ENCODE data around the gene CPXM2.

The CPXM2 gene

DNA sequence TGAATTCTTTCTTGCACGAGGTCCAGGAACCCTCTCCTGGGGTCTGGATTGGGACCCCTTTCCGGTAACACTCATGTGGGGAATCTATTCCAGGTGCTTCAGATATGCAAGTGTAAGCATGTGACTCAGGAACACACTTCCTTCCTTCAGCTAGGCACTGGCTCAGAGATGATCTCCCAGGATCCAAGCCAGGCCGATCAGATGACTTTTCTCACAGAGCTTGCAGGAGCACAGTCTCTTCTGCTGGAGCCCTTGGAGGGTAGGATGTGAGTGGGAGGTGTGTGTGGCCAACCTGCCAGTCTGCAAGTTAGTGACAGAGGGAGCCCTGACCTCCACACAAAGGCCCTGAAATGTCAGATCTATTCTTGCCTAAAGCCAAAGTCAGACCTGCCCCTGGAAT is 108.3 kb downstream of the CPXM2 start:
- TF ChIP-seq FOXP2 (optimal IDR thresholded peaks at IDR 0.05; ENCODE audit: borderline replicate concordance, extremely low read depth, extremely low read length, insufficient read depth) (no peak), POLR2AphosphoS5 (IDR thresholded peaks at IDR 0.05; ENCODE audit: low read depth, low read length) (no peak), SIN3A (IDR thresholded peaks at IDR 0.05; ENCODE audit: borderline replicate concordance, insufficient read depth, low read length) (no peak), TAF1 (IDR thresholded peaks at IDR 0.05; ENCODE audit: borderline replicate concordance, insufficient read depth, low read length) (no peak)
- TF ChIP-seq, protein P1, sequence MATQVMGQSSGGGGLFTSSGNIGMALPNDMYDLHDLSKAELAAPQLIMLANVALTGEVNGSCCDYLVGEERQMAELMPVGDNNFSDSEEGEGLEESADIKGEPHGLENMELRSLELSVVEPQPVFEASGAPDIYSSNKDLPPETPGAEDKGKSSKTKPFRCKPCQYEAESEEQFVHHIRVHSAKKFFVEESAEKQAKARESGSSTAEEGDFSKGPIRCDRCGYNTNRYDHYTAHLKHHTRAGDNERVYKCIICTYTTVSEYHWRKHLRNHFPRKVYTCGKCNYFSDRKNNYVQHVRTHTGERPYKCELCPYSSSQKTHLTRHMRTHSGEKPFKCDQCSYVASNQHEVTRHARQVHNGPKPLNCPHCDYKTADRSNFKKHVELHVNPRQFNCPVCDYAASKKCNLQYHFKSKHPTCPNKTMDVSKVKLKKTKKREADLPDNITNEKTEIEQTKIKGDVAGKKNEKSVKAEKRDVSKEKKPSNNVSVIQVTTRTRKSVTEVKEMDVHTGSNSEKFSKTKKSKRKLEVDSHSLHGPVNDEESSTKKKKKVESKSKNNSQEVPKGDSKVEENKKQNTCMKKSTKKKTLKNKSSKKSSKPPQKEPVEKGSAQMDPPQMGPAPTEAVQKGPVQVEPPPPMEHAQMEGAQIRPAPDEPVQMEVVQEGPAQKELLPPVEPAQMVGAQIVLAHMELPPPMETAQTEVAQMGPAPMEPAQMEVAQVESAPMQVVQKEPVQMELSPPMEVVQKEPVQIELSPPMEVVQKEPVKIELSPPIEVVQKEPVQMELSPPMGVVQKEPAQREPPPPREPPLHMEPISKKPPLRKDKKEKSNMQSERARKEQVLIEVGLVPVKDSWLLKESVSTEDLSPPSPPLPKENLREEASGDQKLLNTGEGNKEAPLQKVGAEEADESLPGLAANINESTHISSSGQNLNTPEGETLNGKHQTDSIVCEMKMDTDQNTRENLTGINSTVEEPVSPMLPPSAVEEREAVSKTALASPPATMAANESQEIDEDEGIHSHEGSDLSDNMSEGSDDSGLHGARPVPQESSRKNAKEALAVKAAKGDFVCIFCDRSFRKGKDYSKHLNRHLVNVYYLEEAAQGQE (IDR thresholded peaks at IDR 0.05; ENCODE audit: insufficient read depth in 1 of 2, low read depth in 2 of 2, low read length in 2 of 2), result no peak

DNA sequence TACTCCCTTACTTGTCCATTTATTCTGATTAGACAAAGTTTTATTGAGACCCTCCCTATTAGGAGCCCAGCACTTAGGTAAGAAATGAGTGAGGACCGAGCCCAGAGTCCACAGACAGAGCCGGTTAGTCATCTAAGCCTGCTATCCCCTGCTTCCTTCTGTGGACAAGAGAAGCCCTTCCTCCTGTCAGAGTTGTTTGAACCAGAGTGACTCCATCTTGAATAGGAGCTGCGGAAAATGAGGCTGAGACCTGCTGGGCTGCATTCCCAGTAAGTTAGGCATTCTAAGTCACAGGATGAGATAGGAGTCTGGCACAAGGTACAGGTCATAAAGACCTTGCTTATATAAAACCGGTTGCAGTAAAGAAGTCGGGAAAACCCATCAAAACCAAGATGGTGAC is 109.1 kb downstream of the CPXM2 start:
- TF ChIP-seq SIN3A (IDR thresholded peaks at IDR 0.05; ENCODE audit: borderline replicate concordance, insufficient read depth, low read length), result no peak
- TF ChIP-seq TAF1 (IDR thresholded peaks at IDR 0.05; ENCODE audit: borderline replicate concordance, insufficient read depth, low read length), result no peak
- TF ChIP-seq POLR2AphosphoS5 (IDR thresholded peaks at IDR 0.05; ENCODE audit: low read depth, low read length), result no peak
- TF ChIP-seq FOXP2 (optimal IDR thresholded peaks at IDR 0.05; ENCODE audit: borderline replicate concordance, extremely low read depth, extremely low read length, insufficient read depth), result no peak
- TF ChIP-seq, protein P1 (IDR thresholded peaks at IDR 0.05; ENCODE audit: insufficient read depth in 1 of 2, low read depth in 2 of 2, low read length in 2 of 2), result no peak

DNA sequence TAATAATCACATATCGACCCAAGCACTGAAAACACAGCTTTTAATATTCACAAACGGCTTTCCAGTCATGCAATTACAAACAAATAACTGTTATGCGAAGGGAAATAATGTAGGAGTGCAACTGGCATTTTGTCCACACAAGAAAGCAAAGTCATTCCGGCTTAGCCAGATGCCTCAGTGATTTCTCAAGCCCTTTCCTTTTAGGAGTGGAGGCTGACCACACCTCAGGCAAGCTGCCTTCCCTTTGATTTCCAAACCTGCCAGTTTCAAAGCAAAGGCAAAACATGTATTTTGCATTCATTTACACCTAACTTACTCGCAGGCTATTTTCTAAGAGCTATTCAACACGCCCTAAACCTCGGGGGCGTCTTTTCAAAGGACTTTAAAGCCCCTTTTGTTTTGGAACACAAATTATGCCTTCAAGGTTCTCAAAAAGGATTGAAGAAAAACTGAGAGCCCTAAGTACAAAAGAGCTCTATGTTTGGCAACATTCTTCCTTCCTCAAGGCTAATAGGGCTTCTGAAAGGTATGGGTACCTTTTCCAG is 109.6 kb downstream of the CPXM2 start:
- TF ChIP-seq FOXP2 (optimal IDR thresholded peaks at IDR 0.05; ENCODE audit: borderline replicate concordance, extremely low read depth, extremely low read length, insufficient read depth), result no peak
- TF ChIP-seq SIN3A (IDR thresholded peaks at IDR 0.05; ENCODE audit: borderline replicate concordance, insufficient read depth, low read length), result no peak
- TF ChIP-seq TAF1 (IDR thresholded peaks at IDR 0.05; ENCODE audit: borderline replicate concordance, insufficient read depth, low read length), result no peak
- TF ChIP-seq, protein P1 (IDR thresholded peaks at IDR 0.05; ENCODE audit: insufficient read depth in 1 of 2, low read depth in 2 of 2, low read length in 2 of 2), result no peak
- no peak for TF ChIP-seq POLR2AphosphoS5 (IDR thresholded peaks at IDR 0.05; ENCODE audit: low read depth, low read length)

DNA sequence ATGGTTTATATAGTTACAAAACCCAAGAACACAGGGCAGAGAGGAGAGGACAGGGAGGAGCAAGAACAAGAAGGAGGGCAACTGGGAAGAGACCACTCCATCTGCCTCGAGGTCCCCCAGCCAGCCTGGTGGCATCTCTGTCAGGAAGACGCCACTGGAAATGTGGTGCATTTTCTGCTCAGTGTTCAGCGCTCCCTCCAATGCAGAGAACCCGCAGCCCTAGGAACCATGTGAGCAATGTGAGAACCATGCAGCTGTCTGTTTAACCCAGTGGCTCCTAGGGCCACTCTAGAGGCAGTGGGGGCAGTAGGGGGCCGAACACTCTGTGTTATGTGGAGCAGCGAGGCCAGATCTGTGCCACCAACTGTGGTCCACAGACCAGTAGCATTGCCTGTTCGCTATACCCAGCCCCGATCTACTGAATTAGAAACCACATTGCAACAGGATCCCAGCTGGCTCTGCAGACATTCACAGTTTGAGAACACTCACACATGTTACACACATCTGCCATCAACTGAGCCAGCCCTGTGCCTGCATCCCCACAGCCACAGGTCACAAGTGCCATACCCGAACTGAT is 110.2 kb downstream of the CPXM2 start:
- no peak for TF ChIP-seq TAF1 (IDR thresholded peaks at IDR 0.05; ENCODE audit: borderline replicate concordance, insufficient read depth, low read length)
- no peak for TF ChIP-seq SIN3A (IDR thresholded peaks at IDR 0.05; ENCODE audit: borderline replicate concordance, insufficient read depth, low read length)
- TF ChIP-seq FOXP2 (optimal IDR thresholded peaks at IDR 0.05; ENCODE audit: borderline replicate concordance, extremely low read depth, extremely low read length, insufficient read depth), result no peak
- no peak for TF ChIP-seq POLR2AphosphoS5 (IDR thresholded peaks at IDR 0.05; ENCODE audit: low read depth, low read length)
- TF ChIP-seq, protein P1 (IDR thresholded peaks at IDR 0.05; ENCODE audit: insufficient read depth in 1 of 2, low read depth in 2 of 2, low read length in 2 of 2), result no peak
